Vein endothelial cell (primary cell): ENCODE measurements around the gene OR5AR1. TPM values are rescaled to one million over a fixed set of nuclear protein-coding genes. Genes with fewer than 3 reads are reported as not detected.

Experiments
- small RNA-seq: library from RNA; depleted of rRNA; stranded (forward); fragments of <200 nt; gene quantifications from one replicate; pipeline ENCODE3, GENCODE V24; 2012
- total RNA-seq: library from RNA; depleted of rRNA; stranded (reverse); fragments of >200 nt; gene quantifications from 2 replicates; pipeline ENCODE4 v1.2.3, GENCODE V29; 2012

OR5AR1 gene
- not detected in 2 replicates for total RNA-seq

GRCh38 chr11:56663386-56663785 is at the start of gene OR5AR1:
Gene OR5AR1 (plus strand): TSS chr11:56663686. CDS start chr11:56663686, 0 bp downstream.

GRCh38 chr11:56642339-56642738 is 21.1 kb upstream of the OR5AR1 start, which contains the start of gene OR5AP2:
Gene OR5AP2 (minus strand): TSS chr11:56642439. CDS start chr11:56642439, 0 bp downstream.

GRCh38 chr11:56698795-56699194 is 35.3 kb downstream of the OR5AR1 start, which contains the start of gene OR9G1:
Gene OR9G1 (plus strand): TSS chr11:56699095. CDS start chr11:56700388, 1,293 bp downstream.

Small RNA genes lying within 50 kb of the gene (small RNA-seq; reads per million reads assigned to genes)
- gene AP004245.1: not detected

Other genes starting within 250 kb of the OR5AR1 start
- not detected in 2 replicates for gene OR5M3, start 190.3 kb upstream of the OR5AR1 start, total RNA-seq
- not detected in 2 replicates for gene OR5M8, start 172.3 kb upstream of the OR5AR1 start, total RNA-seq
- not detected in 2 replicates for gene OR5M11, start 120.4 kb upstream of the OR5AR1 start, total RNA-seq
- gene OR5M10, start 86.0 kb upstream of the OR5AR1 start, total RNA-seq: not detected in 2 replicates
- not detected in 2 replicates for gene OR5M1, start 48.8 kb upstream of the OR5AR1 start, total RNA-seq
- gene OR5AP2, start 21.2 kb upstream of the OR5AR1 start, total RNA-seq: not detected in 2 replicates
- not detected in 2 replicates for gene OR9G1, start 35.4 kb downstream of the OR5AR1 start, total RNA-seq
- gene OR9G4, start 85.0 kb downstream of the OR5AR1 start, total RNA-seq: not detected in 2 replicates